ENCODE measurements around the gene NOL4. TPM values are rescaled to one million over a fixed set of nuclear protein-coding genes. Genes with fewer than 3 reads are reported as not detected.
"Not testable (repeated sequence)": the region's sequence is repeated elsewhere in the genome, so short reads cannot be mapped to it uniquely, and the experiment has no call there.

NOL4 gene, protein sequence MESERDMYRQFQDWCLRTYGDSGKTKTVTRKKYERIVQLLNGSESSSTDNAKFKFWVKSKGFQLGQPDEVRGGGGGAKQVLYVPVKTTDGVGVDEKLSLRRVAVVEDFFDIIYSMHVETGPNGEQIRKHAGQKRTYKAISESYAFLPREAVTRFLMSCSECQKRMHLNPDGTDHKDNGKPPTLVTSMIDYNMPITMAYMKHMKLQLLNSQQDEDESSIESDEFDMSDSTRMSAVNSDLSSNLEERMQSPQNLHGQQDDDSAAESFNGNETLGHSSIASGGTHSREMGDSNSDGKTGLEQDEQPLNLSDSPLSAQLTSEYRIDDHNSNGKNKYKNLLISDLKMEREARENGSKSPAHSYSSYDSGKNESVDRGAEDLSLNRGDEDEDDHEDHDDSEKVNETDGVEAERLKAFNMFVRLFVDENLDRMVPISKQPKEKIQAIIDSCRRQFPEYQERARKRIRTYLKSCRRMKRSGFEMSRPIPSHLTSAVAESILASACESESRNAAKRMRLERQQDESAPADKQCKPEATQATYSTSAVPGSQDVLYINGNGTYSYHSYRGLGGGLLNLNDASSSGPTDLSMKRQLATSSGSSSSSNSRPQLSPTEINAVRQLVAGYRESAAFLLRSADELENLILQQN
- total RNA-seq: not detected
- not detected for polyA plus RNA-seq
- not detected for total RNA-seq

- no peak within 1 kb of the TSS for H3K4me3 Mint-ChIP-seq
- Histone ChIP-seq H3K36me3 (ENCODE audit: control insufficient read depth in 2 of 3, insufficient read depth in 3 of 3, low read length in 3 of 3) (no peaks in the 10 kb centered on the region), H3K4me1 (ENCODE audit: control insufficient read depth in 2 of 2, insufficient read depth in 2 of 2, low read length in 2 of 2) (no peaks in the 10 kb centered on the region), H3K27me3 (ENCODE audit: control insufficient read depth in 2 of 2, insufficient read depth in 2 of 2, low read length in 2 of 2) (peaks cover 0 to 3% of the 10 kb centered on the region in 2 donors), H3K9me3 (ENCODE audit: control insufficient read depth in 2 of 3, low read length in 3 of 3) (no peaks in the 10 kb centered on the region), H3K4me3 (ENCODE audit: low read length) (no peak within 1 kb of the TSS), H3K27ac (ENCODE audit: low read depth, low read length) (no peak within 1 kb of the TSS)
- no peak for ATAC-seq
- ChIA-PET POLR2A (no interaction called here), CTCF (no interaction called here)
- peaks cover 0 to 31% (median 7%) of the 10 kb centered on the region in 11 donors for H3K9me3 Mint-ChIP-seq
- H3K36me3 Mint-ChIP-seq: no peaks in the 10 kb centered on the region
- H3K4me1 Mint-ChIP-seq: peaks cover 0 to 4% (median 0%) of the 10 kb centered on the region in 7 donors
- no peak for DNase-seq
- intact Hi-C loops (cut with micrococcal nuclease): no loop called here
- no peak within 1 kb of the TSS for H3K27ac Mint-ChIP-seq
- H3K27me3 Mint-ChIP-seq: peaks cover 41 to 55% (median 50%) of the 10 kb centered on the region in 5 donors
Observed at GRCh38 chr18:34224423-34225217, at the start of gene NOL4. Gene NOL4 (minus strand): TSS chr18:34224913. CDS start chr18:34223253, 1,660 bp downstream.

DNA sequence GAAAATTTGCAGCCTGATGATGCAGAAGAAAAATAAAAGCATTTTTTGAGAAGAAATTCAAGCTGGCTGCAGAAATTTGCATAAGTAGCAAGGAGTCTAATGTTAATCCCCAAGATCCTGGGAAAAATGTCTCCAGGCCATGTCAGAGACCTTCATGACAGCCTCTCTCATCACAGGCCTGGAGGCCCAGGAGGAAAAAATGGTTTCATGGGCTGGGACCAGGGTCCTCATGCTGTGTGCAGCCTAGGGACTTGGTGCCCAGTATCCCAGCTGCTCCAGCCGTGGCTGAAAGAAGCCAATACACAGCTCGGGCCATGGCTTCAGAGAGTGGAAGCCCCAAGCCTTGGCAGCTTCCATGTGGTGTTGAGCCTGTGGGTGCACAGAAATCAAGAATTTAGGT is 41.3 kb upstream of the NOL4 start:
- H3K27me3 ChIP-seq (ENCODE audit: control insufficient read depth in 2 of 2, insufficient read depth in 2 of 2, low read length in 2 of 2); H3K36me3 Mint-ChIP-seq; H3K4me1 ChIP-seq (ENCODE audit: control insufficient read depth in 2 of 2, insufficient read depth in 2 of 2, low read length in 2 of 2); H3K4me3 ChIP-seq (ENCODE audit: low read length); H3K27ac Mint-ChIP-seq; CTCF ChIA-PET; H3K36me3 ChIP-seq (ENCODE audit: control insufficient read depth in 2 of 3, insufficient read depth in 3 of 3, low read length in 3 of 3); intact Hi-C loops (cut with micrococcal nuclease); ATAC-seq; H3K4me1 Mint-ChIP-seq; DNase-seq; H3K27me3 Mint-ChIP-seq; H3K9me3 ChIP-seq (ENCODE audit: control insufficient read depth in 2 of 3, low read length in 3 of 3); POLR2A ChIA-PET; H3K27ac ChIP-seq (ENCODE audit: low read depth, low read length); H3K4me3 Mint-ChIP-seq: not testable (repeated sequence)
- H3K9me3 Mint-ChIP-seq: peaks cover 4 to 29% (median 15%) of the 10 kb centered on the region in 11 donors

DNA sequence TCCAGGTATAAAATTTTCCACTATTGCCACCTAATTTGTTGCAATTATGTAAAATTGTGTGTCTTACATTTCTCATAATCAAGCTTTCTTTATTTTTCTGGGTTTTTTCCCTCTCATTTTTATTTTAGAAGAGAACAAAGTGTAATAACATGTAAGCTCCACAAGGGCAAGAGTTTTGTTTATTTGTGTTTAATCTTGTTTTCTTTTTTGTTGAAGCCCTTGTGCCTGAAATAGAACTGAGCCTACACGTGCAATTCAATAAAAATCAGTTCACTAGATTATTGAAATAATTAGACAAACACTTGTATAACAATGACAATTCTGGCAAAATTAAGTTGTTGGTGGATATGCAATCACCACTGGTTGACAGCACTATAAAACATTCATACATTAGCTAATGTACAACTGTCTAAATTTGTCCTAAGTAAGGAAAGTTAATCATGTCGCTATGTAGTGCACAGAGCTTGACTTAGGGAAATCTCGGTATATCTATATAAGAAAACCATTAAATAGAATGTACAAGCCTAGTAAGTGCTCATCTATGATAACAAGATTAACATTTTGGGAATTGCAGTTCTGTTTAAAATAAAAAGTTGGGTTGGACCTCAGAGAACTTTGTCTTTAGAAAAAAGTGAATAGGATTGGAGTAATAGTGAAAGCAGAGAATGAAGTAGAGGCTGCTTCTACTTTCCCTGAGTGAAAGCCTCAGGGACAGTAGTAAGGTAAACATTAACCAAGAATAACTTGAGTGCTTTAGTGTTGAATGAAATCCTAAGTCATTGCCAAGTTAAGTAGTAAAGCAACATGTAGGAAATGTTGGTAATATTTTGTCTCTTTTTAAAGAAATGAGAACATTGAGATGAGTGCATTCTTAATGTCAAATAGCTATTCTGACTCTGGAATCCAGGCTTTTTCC is 37.4 kb upstream of the NOL4 start:
- DNase-seq: no peak
- Histone ChIP-seq H3K4me1 (ENCODE audit: control insufficient read depth in 2 of 2, insufficient read depth in 2 of 2, low read length in 2 of 2) (no peaks in the 10 kb centered on the region), H3K4me3 (ENCODE audit: low read length) (no peak overlapping the region), H3K27ac (ENCODE audit: low read depth, low read length) (no peak overlapping the region), H3K27me3 (ENCODE audit: control insufficient read depth in 2 of 2, insufficient read depth in 2 of 2, low read length in 2 of 2) (no peaks in the 10 kb centered on the region), H3K36me3 (ENCODE audit: control insufficient read depth in 2 of 3, insufficient read depth in 3 of 3, low read length in 3 of 3) (no peaks in the 10 kb centered on the region), H3K9me3 (ENCODE audit: control insufficient read depth in 2 of 3, low read length in 3 of 3) (no peaks in the 10 kb centered on the region)
- ChIA-PET CTCF (no interaction called here), POLR2A (no interaction called here)
- Mint-ChIP-seq H3K36me3 (peaks cover 0 to 5% (median 0%) of the 10 kb centered on the region in 5 donors), H3K4me3 (no peak overlapping the region), H3K27me3 (no peaks in the 10 kb centered on the region), H3K27ac (no peak overlapping the region), H3K9me3 (peaks cover 6 to 34% (median 12%) of the 10 kb centered on the region in 11 donors), H3K4me1 (no peaks in the 10 kb centered on the region)
- intact Hi-C loops (cut with micrococcal nuclease): no loop called here
- no peak for ATAC-seq

DNA sequence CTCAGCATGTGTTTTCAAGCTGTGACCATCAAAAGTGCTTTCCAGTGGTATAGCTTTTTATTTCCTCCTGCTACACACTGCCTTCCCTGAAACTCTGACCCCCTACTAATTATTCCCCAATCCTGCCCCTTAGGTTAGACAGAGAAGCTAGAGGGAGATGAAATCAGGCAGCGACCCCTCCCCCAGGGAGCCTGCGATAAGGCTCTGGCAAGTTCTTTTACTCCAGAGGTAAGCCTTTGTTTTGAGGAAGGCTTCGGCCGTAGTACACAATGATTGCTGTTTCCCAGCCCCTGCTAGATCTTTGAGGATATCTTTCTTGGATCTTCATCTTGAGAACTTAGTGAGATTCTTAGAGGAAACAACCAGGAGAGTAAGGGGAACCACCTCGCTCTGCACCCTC is 33.5 kb upstream of the NOL4 start:
- Histone ChIP-seq H3K9me3 (ENCODE audit: control insufficient read depth in 2 of 3, low read length in 3 of 3) (no peaks in the 10 kb centered on the region), H3K27ac (ENCODE audit: low read depth, low read length) (no peak overlapping the region), H3K4me3 (ENCODE audit: low read length) (no peak overlapping the region), H3K4me1 (ENCODE audit: control insufficient read depth in 2 of 2, insufficient read depth in 2 of 2, low read length in 2 of 2) (no peaks in the 10 kb centered on the region), H3K36me3 (ENCODE audit: control insufficient read depth in 2 of 3, insufficient read depth in 3 of 3, low read length in 3 of 3) (no peaks in the 10 kb centered on the region), H3K27me3 (ENCODE audit: control insufficient read depth in 2 of 2, insufficient read depth in 2 of 2, low read length in 2 of 2) (peaks cover 0 to 2% of the 10 kb centered on the region in 2 donors)
- DNase-seq (no peak), ATAC-seq (no peak)
- Mint-ChIP-seq H3K4me1 (no peaks in the 10 kb centered on the region), H3K4me3 (no peak overlapping the region), H3K36me3 (no peaks in the 10 kb centered on the region), H3K27me3 (no peaks in the 10 kb centered on the region), H3K27ac (no peak overlapping the region), H3K9me3 (peaks cover 0 to 20% (median 4%) of the 10 kb centered on the region in 11 donors)
- POLR2A ChIA-PET: no interaction called here
- CTCF ChIA-PET: no interaction called here
- intact Hi-C loops (cut with micrococcal nuclease): no loop called here

- H3K27ac Mint-ChIP-seq: no peak overlapping the region
- H3K27me3 Mint-ChIP-seq: no peaks in the 10 kb centered on the region
- Histone ChIP-seq H3K4me3 (ENCODE audit: low read length) (no peak overlapping the region), H3K4me1 (ENCODE audit: control insufficient read depth in 2 of 2, insufficient read depth in 2 of 2, low read length in 2 of 2) (no peaks in the 10 kb centered on the region), H3K36me3 (ENCODE audit: control insufficient read depth in 2 of 3, insufficient read depth in 3 of 3, low read length in 3 of 3) (no peaks in the 10 kb centered on the region), H3K27me3 (ENCODE audit: control insufficient read depth in 2 of 2, insufficient read depth in 2 of 2, low read length in 2 of 2) (peaks cover 0 to under 1% of the 10 kb centered on the region in 2 donors), H3K27ac (ENCODE audit: low read depth, low read length) (no peak overlapping the region), H3K9me3 (ENCODE audit: control insufficient read depth in 2 of 3, low read length in 3 of 3) (no peaks in the 10 kb centered on the region)
- CTCF ChIA-PET: no interaction called here
- POLR2A ChIA-PET: no interaction called here
- H3K36me3 Mint-ChIP-seq: no peaks in the 10 kb centered on the region
- no peaks in the 10 kb centered on the region for H3K4me1 Mint-ChIP-seq
- ATAC-seq (no peak), DNase-seq (no peak)
- intact Hi-C loops (cut with micrococcal nuclease): no loop called here
- H3K4me3 Mint-ChIP-seq: no peak overlapping the region
- H3K9me3 Mint-ChIP-seq: peaks cover 2 to 34% (median 12%) of the 10 kb centered on the region in 11 donors
Observed at GRCh38 chr18:34251919-34252318, 27.2 kb upstream of the NOL4 start.

DNA sequence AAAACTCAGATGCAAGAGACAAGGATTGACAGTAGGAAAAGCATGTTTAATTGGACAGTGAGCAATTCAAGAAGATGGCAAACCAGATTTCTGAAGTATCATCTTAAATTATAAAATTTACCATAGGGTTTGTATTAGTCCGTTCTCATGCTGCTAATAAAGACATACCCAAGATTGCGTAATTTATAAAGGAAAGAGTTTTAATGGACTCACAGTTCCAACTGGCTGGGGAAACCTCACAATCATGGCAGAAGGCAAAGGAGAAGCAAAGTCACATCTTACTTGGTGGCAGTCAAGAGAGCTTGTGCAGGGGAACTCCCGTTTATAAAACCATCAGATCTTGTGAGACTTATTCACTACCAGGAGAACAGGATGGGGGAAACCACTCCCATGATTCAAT is 24.0 kb upstream of the NOL4 start:
- intact Hi-C loops (cut with micrococcal nuclease): loop anchor here in 1 of 2 donors (10.0 kb wide), 1 partner anchor 56 kb away; no protein-coding TSS in a partner anchor
- POLR2A ChIA-PET: no interaction called here
- no peaks in the 10 kb centered on the region for H3K9me3 ChIP-seq (ENCODE audit: control insufficient read depth in 2 of 3, low read length in 3 of 3)
- ATAC-seq: no peak
- no peak for DNase-seq
- H3K27me3 ChIP-seq (ENCODE audit: control insufficient read depth in 2 of 2, insufficient read depth in 2 of 2, low read length in 2 of 2): no peaks in the 10 kb centered on the region
- CTCF ChIA-PET: no interaction called here
- no peaks in the 10 kb centered on the region for H3K4me1 ChIP-seq (ENCODE audit: control insufficient read depth in 2 of 2, insufficient read depth in 2 of 2, low read length in 2 of 2)
- H3K36me3 Mint-ChIP-seq: no peaks in the 10 kb centered on the region
- H3K4me1 Mint-ChIP-seq: no peaks in the 10 kb centered on the region
- H3K4me3 Mint-ChIP-seq: no peak overlapping the region
- H3K9me3 Mint-ChIP-seq: peaks cover 7 to 52% (median 15%) of the 10 kb centered on the region in 11 donors
- no peaks in the 10 kb centered on the region for H3K27me3 Mint-ChIP-seq
- no peak overlapping the region for H3K27ac Mint-ChIP-seq
- no peak overlapping the region for H3K27ac ChIP-seq (ENCODE audit: low read depth, low read length)
- H3K36me3 ChIP-seq (ENCODE audit: control insufficient read depth in 2 of 3, insufficient read depth in 3 of 3, low read length in 3 of 3): no peaks in the 10 kb centered on the region
- H3K4me3 ChIP-seq (ENCODE audit: low read length): no peak overlapping the region

All from naive thymus-derived CD4-positive, alpha-beta T cell (primary cell).